Ishikawa (cell line): ENCODE data around the gene DYRK1A.

ENCODE experiments used
- CEBPB ChIP-seq: IDR thresholded peaks from 2 replicates; pipeline ENCODE4 v1.6.1; 2012
- EGR1 ChIP-seq: IDR thresholded peaks from 2 replicates; pipeline ENCODE4 v1.6.1; 2012
- RAD21 ChIP-seq: IDR thresholded peaks from 2 replicates; pipeline ENCODE4 v1.6.1; 2012; ENCODE audit warnings: low read depth
- REST ChIP-seq: IDR thresholded peaks from 2 replicates; pipeline ENCODE4 v1.6.1; 2012; ENCODE audit warnings: low read depth, mild to moderate bottlenecking
- TAF1 ChIP-seq: IDR thresholded peaks from 2 replicates; pipeline ENCODE4 v1.6.1; 2012; ENCODE audit warnings: low read depth, mild to moderate bottlenecking
- YY1 ChIP-seq: IDR thresholded peaks from 2 replicates; pipeline ENCODE4 v1.6.1; 2012; ENCODE audit warnings: low read depth
- ZBTB7A ChIP-seq: IDR thresholded peaks from 2 replicates; pipeline ENCODE4 v1.6.1; 2012; ENCODE audit warnings: low read depth

- no peak for TF ChIP-seq EGR1
- TF ChIP-seq REST = no peak
- TF ChIP-seq YY1 = peak; percentile 45; the same call in 1 of the 2 replicates
- no peak for TF ChIP-seq TAF1
- no peak for TF ChIP-seq ZBTB7A
- TF ChIP-seq CEBPB = no peak
- no peak for TF ChIP-seq RAD21
Observed at GRCh38 chr21:37564924-37565529, 198.5 kb downstream of the DYRK1A start.
